Mammary epithelial cell (primary cell): ENCODE measurements around the gene SCLT1.

ENCODE experiments used
- CTCF ChIP-seq, 2 donors: IDR thresholded peaks in 1 of 2; conservative IDR thresholded peaks in 1 of 2; 2 replicates each; pipeline ENCODE4 v1.5.1; 2011 to 2012; ENCODE audit warnings: inconsistent platforms in 2 of 2, low read length in 2 of 2, mild to moderate bottlenecking in 2 of 2, control low read depth in 1 of 2, low read depth in 1 of 2; ENCODE audit not compliant: insufficient read depth in 1 of 2; ENCODE audit errors: extremely low read depth in 1 of 2
- EZH2 ChIP-seq: IDR thresholded peaks from 2 replicates; pipeline ENCODE4 v1.6.1; 2012; ENCODE audit warnings: low read length, inconsistent platforms, borderline replicate concordance

- TF ChIP-seq CTCF (conservative IDR thresholded peaks at IDR 0.05 in 1 of 2, IDR thresholded peaks at IDR 0.05 in 1 of 2; ENCODE audit: extremely low read depth in 1 of 2, insufficient read depth in 1 of 2, low read depth in 1 of 2, low read length in 2 of 2): no peak
- no peak for TF ChIP-seq EZH2
Observed at GRCh38 chr4:129064717-129065116, 28.6 kb downstream of the SCLT1 start.
